ENCODE measurements around the gene SLC25A25. TPM values are rescaled to one million over a fixed set of nuclear protein-coding genes. Genes with fewer than 3 reads are reported as not detected.

SLC25A25 gene
- polyA plus RNA-seq, 5 donors: 12.8 to 16.1 (median 13.1) TPM

Other genes with a start within 250 kb of the SLC25A25 start
- gene ENG, start 213.6 kb upstream of the SLC25A25 start, polyA plus RNA-seq (ENCODE audit: insufficient read depth in 1 of 5, insufficient read length in 5 of 5, low replicate concordance in 1 of 5): 100 to 1,000 TPM in 2 of 5 donors, 10 to 100 TPM in 3; 61.2 to 124 (median 74.6) TPM
- gene AK1, start 190.6 kb upstream of the SLC25A25 start, polyA plus RNA-seq (ENCODE audit: insufficient read depth in 1 of 5, insufficient read length in 5 of 5, low replicate concordance in 1 of 5): 100 to 1,000 TPM in 1 of 5 donors, 10 to 100 TPM in 4; 40.3 to 158 (median 59.3) TPM
- gene ST6GALNAC6, start 168.6 kb upstream of the SLC25A25 start, polyA plus RNA-seq (ENCODE audit: insufficient read depth in 1 of 5, insufficient read length in 5 of 5, low replicate concordance in 1 of 5): 10 to 100 TPM; 37.8 to 62.9 (median 47.2) TPM
- 10 to 100 TPM; 16.4 to 40.5 (median 25.1) TPM for gene ST6GALNAC4, start 151.2 kb upstream of the SLC25A25 start, polyA plus RNA-seq (ENCODE audit: insufficient read depth in 1 of 5, insufficient read length in 5 of 5, low replicate concordance in 1 of 5)
- 1 to 10 TPM; 2.6 to 5.9 (median 3.4) TPM for gene PIP5KL1, start 137.5 kb upstream of the SLC25A25 start, polyA plus RNA-seq (ENCODE audit: insufficient read depth in 1 of 5, insufficient read length in 5 of 5, low replicate concordance in 1 of 5)
- 10 to 100 TPM; 31.8 to 43.4 (median 36.9) TPM for gene DPM2, start 130.4 kb upstream of the SLC25A25 start, polyA plus RNA-seq (ENCODE audit: insufficient read depth in 1 of 5, insufficient read length in 5 of 5, low replicate concordance in 1 of 5)
- 10 to 100 TPM; 24.7 to 44.2 (median 39.1) TPM for gene EEIG1, start 87.2 kb upstream of the SLC25A25 start, polyA plus RNA-seq (ENCODE audit: insufficient read depth in 1 of 5, insufficient read length in 5 of 5, low replicate concordance in 1 of 5)
- 10 to 100 TPM in 2 of 5 donors, 1 to 10 TPM in 3; 8.0 to 12.6 (median 8.9) TPM for gene NAIF1, start 912 bp upstream of the SLC25A25 start, polyA plus RNA-seq (ENCODE audit: insufficient read depth in 1 of 5, insufficient read length in 5 of 5, low replicate concordance in 1 of 5)
- gene PTGES2, start 59.5 kb downstream of the SLC25A25 start, polyA plus RNA-seq (ENCODE audit: insufficient read depth in 1 of 5, insufficient read length in 5 of 5, low replicate concordance in 1 of 5): 10 to 100 TPM; 25.9 to 50.8 (median 31.5) TPM
- 1 to 10 TPM; 1.2 to 1.9 (median 1.5) TPM for gene LCN2, start 81.2 kb downstream of the SLC25A25 start, polyA plus RNA-seq (ENCODE audit: insufficient read depth in 1 of 5, insufficient read length in 5 of 5, low replicate concordance in 1 of 5)
- gene BBLN, start 92.0 kb downstream of the SLC25A25 start, polyA plus RNA-seq (ENCODE audit: insufficient read depth in 1 of 5, insufficient read length in 5 of 5, low replicate concordance in 1 of 5): 10 to 100 TPM; 22.0 to 60.2 (median 33.4) TPM
- 100 to 1,000 TPM; 120 to 157 (median 155) TPM for gene CIZ1, start 123.3 kb downstream of the SLC25A25 start, polyA plus RNA-seq (ENCODE audit: insufficient read depth in 1 of 5, insufficient read length in 5 of 5, low replicate concordance in 1 of 5)
- 10 to 100 TPM; 42.3 to 88.2 (median 59.5) TPM for gene DNM1, start 135.1 kb downstream of the SLC25A25 start, polyA plus RNA-seq (ENCODE audit: insufficient read depth in 1 of 5, insufficient read length in 5 of 5, low replicate concordance in 1 of 5)
- gene GOLGA2, start 207.8 kb downstream of the SLC25A25 start, polyA plus RNA-seq (ENCODE audit: insufficient read depth in 1 of 5, insufficient read length in 5 of 5, low replicate concordance in 1 of 5): 100 to 1,000 TPM; 106 to 133 (median 126) TPM
- 10 to 100 TPM; 29.0 to 37.1 (median 34.5) TPM for gene SWI5, start 208.0 kb downstream of the SLC25A25 start, polyA plus RNA-seq (ENCODE audit: insufficient read depth in 1 of 5, insufficient read length in 5 of 5, low replicate concordance in 1 of 5)

Data from right lung (tissue), 5 donors.